HepG2 (cell line): Measurements from ENCODE around the gene SPAG4. TPM values are rescaled to one million over a fixed set of nuclear protein-coding genes. Genes with fewer than 3 reads are reported as not detected.

Experiments used
- CHCHD3 ChIP-seq: sonication (generic); formaldehyde crosslinking; IDR thresholded peaks from 2 replicates; pipeline ENCODE4 v1.8.0; 2022; ENCODE audit warnings: mild to moderate bottlenecking, missing genetic modification reagents, moderate library complexity
- NR2C2 ChIP-seq: sonication (generic); formaldehyde crosslinking; IDR thresholded peaks from 2 replicates; pipeline ENCODE4 v1.4.0; 2020; ENCODE audit warnings: missing genetic modification reagents, mild to moderate bottlenecking, moderate library complexity, borderline replicate concordance
- PHF21A ChIP-seq: sonication (generic); formaldehyde crosslinking; IDR thresholded peaks from 2 replicates; pipeline ENCODE4 v1.5.0; 2020; ENCODE audit warnings: mild to moderate bottlenecking, missing genetic modification reagents
- RBM39 ChIP-seq: fragments of 200-400 bp; formaldehyde crosslinking; IDR thresholded peaks from one replicate; pipeline ENCODE4 v1.6.1; 2018; ENCODE audit warnings: antibody characterized with exemption, mild to moderate bottlenecking, low read depth, low read length; ENCODE audit not compliant: poor library complexity, severe bottlenecking
- REST ChIP-seq, 2 experiments: IDR thresholded peaks; 2 replicates each; pipeline ENCODE4 v1.6.1; 2011 to 2012; ENCODE audit warnings: low read length in 2 of 2, borderline replicate concordance in 1 of 2, low read depth in 1 of 2, mild to moderate bottlenecking in 1 of 2, moderate library complexity in 1 of 2
- RFX1 ChIP-seq: fragments of 450-650 bp; IDR thresholded peaks from 2 replicates; pipeline ENCODE4 v1.6.1; 2017
- STAG1 ChIP-seq: sonication (generic); formaldehyde crosslinking; IDR thresholded peaks from 2 replicates; pipeline ENCODE4 v1.4.0; 2020; ENCODE audit warnings: missing genetic modification reagents
- TBX2 ChIP-seq: sonication (generic); formaldehyde crosslinking; IDR thresholded peaks from 2 replicates; pipeline ENCODE4 v1.5.0; 2020; ENCODE audit warnings: missing genetic modification reagents, mild to moderate bottlenecking, borderline replicate concordance
- ZBTB14 ChIP-seq: sonication (generic); formaldehyde crosslinking; IDR thresholded peaks from 2 replicates; pipeline ENCODE4 v1.4.0; 2020; ENCODE audit warnings: missing genetic modification reagents
- ZBTB4 ChIP-seq: sonication (generic); formaldehyde crosslinking; IDR thresholded peaks from 2 replicates; pipeline ENCODE4 v1.4.0; 2020; ENCODE audit warnings: missing genetic modification reagents, mild to moderate bottlenecking, borderline replicate concordance
- ZKSCAN1 ChIP-seq: fragments of 150-350 bp; IDR thresholded peaks from 2 replicates; pipeline ENCODE4 v1.6.1; 2014; ENCODE audit warnings: low read length
- ZNF10 ChIP-seq: sonication (generic); formaldehyde crosslinking; IDR thresholded peaks from 2 replicates; pipeline ENCODE4 v1.4.0; 2020; ENCODE audit warnings: mild to moderate bottlenecking, low read depth, missing genetic modification reagents, borderline replicate concordance
- ZNF18 ChIP-seq: sonication (generic); formaldehyde crosslinking; IDR thresholded peaks from 2 replicates; pipeline ENCODE4 v1.8.0; 2022; ENCODE audit warnings: mild to moderate bottlenecking, missing genetic modification reagents; ENCODE audit not compliant: insufficient replicate concordance
- ZNF205 ChIP-seq: IDR thresholded peaks from 2 replicates; pipeline ENCODE4 v1.6.1; 2018; ENCODE audit warnings: missing biosample characterization, missing genetic modification reagents
- ZNF350 ChIP-seq: sonication (generic); formaldehyde crosslinking; IDR thresholded peaks from 2 replicates; pipeline ENCODE4 v1.4.0; 2020; ENCODE audit warnings: mild to moderate bottlenecking, low read depth, missing genetic modification reagents, borderline replicate concordance
- ZNF746 ChIP-seq: sonication (generic); formaldehyde crosslinking; IDR thresholded peaks from 2 replicates; pipeline ENCODE4 v1.8.0; 2022; ENCODE audit warnings: mild to moderate bottlenecking, missing genetic modification reagents
- ZNF780A ChIP-seq: sonication (generic); formaldehyde crosslinking; IDR thresholded peaks from 2 replicates; pipeline ENCODE4 v1.8.0; 2022; ENCODE audit warnings: mild to moderate bottlenecking, missing genetic modification reagents, moderate library complexity
- ZNF878 ChIP-seq: sonication (generic); formaldehyde crosslinking; IDR thresholded peaks from 2 replicates; pipeline ENCODE4 v1.8.1; 2023; ENCODE audit warnings: mild to moderate bottlenecking, missing genetic modification reagents, moderate library complexity
- polyA plus RNA-seq, 8 experiments: library from polyadenylated mRNA; depleted of rRNA in 3 of 8; stranded (reverse) in 7 of 8; unstranded in 1 of 8; fragments of >200 nt; fragmentation: Illumina TruSeq in 4 of 8; extraction: Trizol in 4 of 8; gene quantifications; 2 replicates each; pipeline versions ENCODE4 v1.2.1 to v1.2.3, GENCODE V29; 2011 to 2016; ENCODE audit warnings: low read depth in 4 of 8, missing spikeins in 1 of 8, mixed read lengths in 1 of 8; ENCODE audit not compliant: insufficient read depth in 1 of 8
- total RNA-seq, 5 experiments: library from RNA; depleted of rRNA; stranded (reverse); fragments of >200 nt; fragmentation: Illumina TruSeq; extraction: Trizol; gene quantifications; 2 replicates each; pipeline ENCODE4 v1.2.3, GENCODE V29; 2016; ENCODE audit warnings: low read depth in 1 of 5

SPAG4 gene
- total and polyA plus RNA-seq, 2 of the 13 experiments (the other 11 are each of a cell fraction or from before 2014, with no cell fraction given): 5.8 to 137 TPM

GRCh38 chr20:35617397-35618262 is 2.0 kb downstream of the SPAG4 start (continued):
- TF ChIP-seq ZKSCAN1: no peak; the same call in 1 of the 2 replicates
- TF ChIP-seq STAG1 (CRISPR knock-in tag): peak; percentile 61
- TF ChIP-seq ZNF18 (CRISPR knock-in tag): no peak
- TF ChIP-seq ZNF878 (CRISPR knock-in tag): 0 out of 2 replicates have a peak, but pooled peaks have one; percentile 25
- TF ChIP-seq NR2C2 (CRISPR knock-in tag): no peak
- TF ChIP-seq ZNF10 (CRISPR knock-in tag): no peak
- peak in 1 of 2 experiments; percentile 45; a peak in 1 of 4 replicates for TF ChIP-seq REST (IDR thresholded peaks at IDR 0.05; ENCODE audit: borderline replicate concordance in 1 of 2, low read depth in 1 of 2, low read length in 2 of 2)
- no peak; the same call in 1 of the 2 replicates for TF ChIP-seq ZNF746 (CRISPR knock-in tag)
- TF ChIP-seq RFX1: no peak
- peak; percentile 28; the same call in 1 of the 2 replicates for TF ChIP-seq ZBTB4 (CRISPR knock-in tag)
- 0 out of 2 replicates have a peak, but pooled peaks have one; percentile 72 for TF ChIP-seq ZNF350 (CRISPR knock-in tag)
- TF ChIP-seq ZBTB14 (CRISPR knock-in tag): no peak
- peak; percentile 64 for TF ChIP-seq ZNF205 (CRISPR knock-in tag)
- peak; percentile 81 for TF ChIP-seq RBM39
- TF ChIP-seq TBX2: peak; percentile 82
- peak; percentile 97 for TF ChIP-seq PHF21A
- TF ChIP-seq CHCHD3: no peak
- TF ChIP-seq ZNF780A: no peak
